NCI-H226 (cell line): ENCODE data around the gene CDK5.
"Not testable (repeated sequence)": the region's sequence is repeated elsewhere in the genome, so short reads cannot be mapped to it uniquely, and the experiment has no call there.

ENCODE experiments used
- DNase-seq: peaks from one replicate; pipeline ENCODE4 v3.0.0-alpha.2; 2015

Gene CDK5

DNA sequence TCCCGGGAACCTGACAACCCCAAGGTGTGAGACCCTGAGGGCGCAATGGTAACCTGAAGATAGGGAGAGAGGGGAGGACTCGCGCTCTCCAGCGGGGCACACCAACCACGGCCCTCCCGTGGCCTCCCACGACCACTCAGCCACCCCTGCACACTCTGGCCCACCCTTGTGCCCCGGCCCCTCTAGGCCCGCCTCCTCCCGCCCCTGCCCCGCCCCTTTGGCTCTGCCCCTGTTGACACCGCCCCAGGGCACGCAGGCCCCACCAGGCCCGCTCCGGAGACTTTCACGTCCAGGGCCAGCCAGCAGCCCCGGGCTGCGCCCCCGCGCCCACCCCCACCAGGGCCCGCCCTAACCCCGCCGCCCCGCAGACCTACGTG is 44.4 kb downstream of the CDK5 start:
- no peak for DNase-seq

DNA sequence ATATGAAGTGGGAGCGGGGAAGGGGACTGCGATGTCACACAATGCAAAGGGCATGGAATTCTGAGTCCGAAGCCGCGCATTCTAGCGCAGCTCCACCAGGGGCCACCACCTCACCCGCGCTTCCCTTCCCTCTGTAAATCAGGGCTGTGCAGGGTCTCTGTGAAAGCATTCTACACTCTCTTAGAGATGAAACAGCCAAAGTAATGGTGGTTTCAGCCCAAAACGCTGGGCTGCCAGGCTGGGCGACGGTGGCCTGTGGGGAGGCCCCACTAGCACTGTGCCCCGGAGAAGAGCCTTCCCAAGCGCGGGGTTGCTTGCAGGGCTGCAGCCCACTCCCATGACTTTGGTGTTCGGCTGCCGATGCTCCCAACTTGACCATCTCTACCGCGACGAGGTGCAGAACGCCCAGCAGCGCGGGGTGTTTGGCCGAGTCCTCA is 44.8 kb downstream of the CDK5 start:
- no peak for DNase-seq

DNA sequence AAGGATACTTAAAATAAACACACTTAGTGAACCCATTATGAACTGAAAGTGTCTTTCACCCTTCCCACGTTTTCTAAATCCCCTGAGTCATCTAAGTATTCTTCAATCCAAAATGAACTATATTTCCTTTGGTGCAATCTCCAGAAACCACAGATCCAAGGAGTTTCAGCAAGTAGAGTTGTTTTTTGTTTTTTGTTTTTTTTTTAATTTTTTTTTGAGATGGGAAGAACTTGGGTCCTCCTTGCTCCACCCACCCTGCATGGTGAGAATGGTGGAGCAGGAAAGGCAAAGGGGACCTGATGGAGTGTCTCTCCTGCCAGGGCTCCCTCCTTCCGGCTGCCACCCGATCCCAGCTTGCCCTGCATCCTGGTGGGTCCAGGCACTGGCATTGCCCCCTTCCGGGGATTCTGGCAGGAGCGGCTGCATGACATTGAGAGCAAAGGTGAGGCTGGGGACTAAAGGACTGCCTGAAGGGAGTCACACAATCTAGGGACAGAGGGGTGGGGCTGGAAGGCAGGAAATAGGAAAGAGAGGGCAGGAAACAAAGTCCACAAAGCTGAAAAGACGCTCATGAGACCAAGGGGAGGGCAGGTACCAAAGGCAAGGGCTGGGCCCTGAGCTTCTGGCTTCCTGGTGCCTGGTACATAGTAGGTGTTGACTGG is 45.5 kb downstream of the CDK5 start:
- no peak for DNase-seq

DNA sequence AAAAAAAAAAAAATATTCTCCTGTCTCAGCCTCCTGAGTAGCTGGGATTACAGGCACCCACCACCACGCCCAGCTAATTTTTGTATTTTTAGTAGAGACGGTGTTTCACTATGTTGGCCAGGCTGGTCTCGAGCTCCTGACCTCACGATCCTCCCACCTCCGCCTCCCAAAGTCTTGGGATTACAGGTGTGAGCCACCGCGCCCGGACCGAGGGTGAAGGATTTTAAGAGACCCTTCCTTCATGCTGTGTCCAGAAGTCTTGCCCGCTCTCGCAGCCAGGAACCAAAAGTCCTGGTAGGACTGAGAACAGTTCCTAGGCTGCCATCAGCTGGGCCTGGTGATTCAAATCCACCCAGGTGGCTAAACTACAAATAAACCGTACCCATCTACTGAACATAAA is 46.1 kb downstream of the CDK5 start:
- not testable (repeated sequence) for DNase-seq

DNA sequence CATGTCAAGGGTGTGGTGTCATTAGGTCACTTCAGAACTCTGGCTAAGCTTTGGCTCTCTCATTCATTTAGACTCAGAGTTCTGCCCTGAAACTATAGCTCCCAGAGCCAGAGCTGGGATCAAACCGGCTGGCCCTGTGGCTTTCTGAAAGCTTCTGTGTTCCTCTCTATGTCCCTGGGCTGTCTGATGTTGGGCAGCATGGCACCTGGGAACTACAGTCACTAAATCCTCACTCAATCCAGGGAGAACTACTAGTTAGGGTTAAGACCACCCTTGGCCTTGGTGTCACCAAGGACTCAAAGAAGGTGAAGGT is 46.6 kb downstream of the CDK5 start:
- no peak for DNase-seq

DNA sequence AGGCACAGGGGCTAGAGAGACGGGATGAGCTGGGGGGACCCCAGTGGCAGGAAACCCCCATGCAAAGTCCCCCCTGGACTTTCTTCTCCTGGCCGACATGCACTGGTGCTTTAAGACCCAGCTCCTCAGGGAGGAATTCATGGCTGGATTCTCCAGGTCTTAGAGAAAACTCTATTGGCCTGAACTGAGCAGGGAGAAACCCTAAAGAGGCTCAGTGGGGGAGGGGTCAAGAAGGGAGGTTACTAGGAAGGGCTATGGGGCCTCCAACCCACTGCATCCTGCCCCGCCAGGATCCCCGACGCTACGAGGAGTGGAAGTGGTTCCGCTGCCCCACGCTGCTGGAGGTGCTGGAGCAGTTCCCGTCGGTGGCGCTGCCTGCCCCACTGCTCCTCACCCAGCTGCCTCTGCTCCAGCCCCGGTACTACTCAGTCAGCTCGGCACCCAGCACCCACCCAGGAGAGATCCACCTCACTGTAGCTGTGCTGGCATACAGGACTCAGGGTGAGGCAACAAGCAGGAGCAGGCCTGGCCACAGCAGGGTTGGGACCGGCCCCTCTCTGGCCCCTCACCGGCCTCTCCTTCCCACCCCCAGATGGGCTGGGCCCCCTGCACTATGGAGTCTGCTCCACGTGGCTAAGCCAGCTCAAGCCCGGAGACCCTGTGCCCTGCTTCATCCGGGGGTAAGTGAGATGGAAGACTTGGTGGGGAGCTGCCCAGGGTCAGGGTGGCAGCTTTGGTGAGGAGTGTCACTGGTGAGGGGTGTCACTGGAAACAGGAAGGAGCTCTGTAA is 47.2 kb downstream of the CDK5 start:
- DNase-seq, result peak; percentile 10

DNA sequence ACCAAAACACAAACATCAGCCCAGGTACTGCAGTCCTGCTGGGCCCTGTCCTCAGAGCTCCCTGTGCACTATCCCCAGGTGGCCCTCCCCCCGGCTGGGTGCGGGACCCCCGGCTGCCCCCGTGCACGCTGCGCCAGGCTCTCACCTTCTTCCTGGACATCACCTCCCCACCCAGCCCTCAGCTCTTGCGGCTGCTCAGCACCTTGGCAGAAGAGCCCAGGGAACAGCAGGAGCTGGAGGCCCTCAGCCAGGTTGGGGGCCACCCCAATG is 47.7 kb downstream of the CDK5 start:
- DNase-seq, result no peak

DNA sequence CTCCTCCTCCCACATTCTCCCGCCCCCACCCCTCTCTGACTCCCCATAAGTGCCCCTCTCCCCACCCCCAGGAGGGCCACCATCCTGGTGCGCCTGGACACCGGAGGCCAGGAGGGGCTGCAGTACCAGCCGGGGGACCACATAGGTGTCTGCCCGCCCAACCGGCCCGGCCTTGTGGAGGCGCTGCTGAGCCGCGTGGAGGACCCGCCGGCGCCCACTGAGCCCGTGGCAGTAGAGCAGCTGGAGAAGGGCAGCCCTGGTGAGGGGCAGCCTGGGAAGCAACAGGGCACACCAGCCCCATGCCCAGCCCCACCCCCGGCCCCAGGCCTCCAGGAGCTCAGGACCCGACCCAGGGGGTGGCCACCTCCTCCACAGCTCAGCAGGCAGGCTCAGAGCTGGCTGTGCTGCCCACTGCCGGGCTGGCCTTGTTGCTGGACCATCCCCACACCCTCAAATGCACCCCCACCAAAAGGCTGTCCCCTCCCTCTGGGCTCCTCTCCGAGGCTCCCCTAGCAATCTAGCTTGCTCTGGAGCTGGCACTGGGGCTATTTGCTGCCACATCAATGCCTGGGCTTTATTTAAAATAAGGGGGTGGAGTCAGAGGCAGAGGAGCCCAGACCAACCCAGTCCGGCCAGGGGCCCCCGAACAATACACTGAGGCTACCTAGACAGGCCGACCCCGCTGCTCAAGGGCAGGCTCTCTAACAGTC is 48.2 kb downstream of the CDK5 start:
- DNase-seq, result no peak

DNA sequence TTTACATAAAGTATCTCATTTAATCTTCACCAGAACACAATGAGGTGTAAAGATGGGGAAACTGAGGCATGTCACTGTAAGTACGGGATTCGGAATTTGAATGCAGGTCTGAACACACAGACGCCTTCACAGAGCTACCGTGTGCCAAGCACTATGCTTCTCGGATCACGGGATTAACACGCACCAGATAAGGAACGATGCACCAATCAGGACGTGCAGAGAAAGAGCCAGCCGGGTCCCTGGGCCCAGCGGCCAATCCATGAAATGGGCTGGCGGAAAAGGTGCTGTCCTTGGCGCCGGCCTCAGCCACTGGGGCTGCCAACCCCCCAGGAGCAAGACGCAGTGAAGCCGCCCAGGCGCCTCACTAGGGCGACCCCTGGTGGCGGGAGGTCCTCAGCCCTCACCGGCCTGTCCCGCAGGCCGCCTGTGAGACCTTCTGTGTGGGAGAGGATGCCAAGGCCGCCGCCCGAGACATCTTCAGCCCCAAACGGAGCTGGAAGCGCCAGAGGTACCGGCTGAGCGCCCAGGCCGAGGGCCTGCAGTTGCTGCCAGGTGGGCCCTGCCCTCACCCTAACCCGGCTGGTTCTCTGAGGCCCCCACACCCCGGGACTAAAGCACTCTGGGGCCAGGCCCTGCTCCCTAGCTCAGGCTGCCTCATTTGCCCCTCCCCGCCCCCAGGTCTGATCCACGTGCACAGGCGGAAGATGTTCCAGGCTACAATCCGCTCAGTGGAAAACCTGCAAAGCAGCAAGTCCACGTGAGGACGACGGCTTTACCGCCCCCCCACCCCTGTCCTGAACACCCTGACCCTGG is 49.0 kb downstream of the CDK5 start:
- no peak for DNase-seq

DNA sequence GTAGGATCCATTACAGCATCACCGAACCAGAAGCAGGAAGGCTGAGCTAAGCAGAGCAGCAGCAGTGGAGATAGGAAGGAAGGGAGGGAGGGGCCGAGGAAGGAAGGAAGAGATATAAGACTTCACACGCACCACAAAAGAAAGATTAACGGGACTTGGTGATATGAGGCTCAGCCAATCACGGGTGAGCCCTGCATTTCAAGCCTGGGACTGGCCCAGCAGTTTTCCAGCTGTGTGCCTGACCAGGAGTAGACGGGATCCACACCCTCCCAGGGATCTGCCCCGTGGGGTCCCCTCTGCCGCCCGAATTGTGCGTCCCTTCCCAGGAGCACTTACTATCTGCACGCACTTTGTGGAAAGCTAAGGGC is 49.6 kb downstream of the CDK5 start:
- DNase-seq, result peak; percentile 76

DNA sequence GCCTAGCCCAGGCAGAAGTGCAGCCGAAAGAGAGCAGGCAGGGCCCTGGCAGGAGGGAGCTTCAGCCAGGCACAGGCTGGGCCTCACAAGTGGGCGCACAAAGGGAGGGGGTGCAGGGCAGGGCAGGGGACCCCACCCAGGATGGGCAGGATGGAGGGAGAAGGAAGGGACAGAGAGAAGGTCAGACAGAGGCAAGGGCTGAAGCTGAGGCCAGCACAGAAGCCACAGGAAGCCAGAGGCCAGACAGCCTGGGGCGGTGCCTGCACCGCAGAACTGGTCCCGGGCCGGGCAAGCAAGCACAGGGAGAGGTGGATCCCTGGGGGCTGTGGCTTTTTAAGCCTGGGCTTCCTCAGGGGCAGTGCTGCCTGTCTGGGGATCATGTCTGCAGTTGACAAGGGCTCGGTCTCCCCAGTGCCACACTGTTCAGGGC is 50.2 kb downstream of the CDK5 start:
- peak; percentile 56 for DNase-seq

DNA sequence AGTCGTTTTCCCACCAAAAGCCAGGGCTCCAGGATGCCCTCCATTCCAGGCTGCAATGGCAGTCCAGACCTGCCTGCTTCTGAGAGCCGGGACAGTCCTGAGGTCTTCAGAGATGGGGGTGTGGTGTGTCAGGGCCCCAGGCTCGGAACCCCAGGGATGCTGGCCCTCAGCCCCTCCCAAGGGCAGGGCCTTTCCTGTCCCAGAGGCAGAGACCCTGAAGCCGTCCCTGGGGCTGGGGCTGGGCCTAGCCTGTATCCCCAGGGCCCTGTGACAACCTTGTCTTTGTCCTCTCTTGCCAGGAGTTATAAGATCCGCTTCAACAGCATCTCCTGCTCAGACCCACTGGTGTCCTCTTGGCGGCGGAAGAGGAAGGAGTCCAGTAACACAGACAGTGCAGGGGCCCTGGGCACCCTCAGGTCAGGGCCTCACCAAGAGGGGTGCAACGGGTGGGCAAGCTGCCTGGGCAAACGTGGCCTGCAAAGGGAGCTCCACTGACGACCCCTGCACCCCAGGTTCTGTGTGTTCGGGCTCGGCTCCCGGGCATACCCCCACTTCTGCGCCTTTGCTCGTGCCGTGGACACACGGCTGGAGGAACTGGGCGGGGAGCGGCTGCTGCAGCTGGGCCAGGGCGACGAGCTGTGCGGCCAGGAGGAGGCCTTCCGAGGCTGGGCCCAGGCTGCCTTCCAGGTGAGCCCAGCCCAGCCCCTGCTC is 51.0 kb downstream of the CDK5 start:
- no peak for DNase-seq

DNA sequence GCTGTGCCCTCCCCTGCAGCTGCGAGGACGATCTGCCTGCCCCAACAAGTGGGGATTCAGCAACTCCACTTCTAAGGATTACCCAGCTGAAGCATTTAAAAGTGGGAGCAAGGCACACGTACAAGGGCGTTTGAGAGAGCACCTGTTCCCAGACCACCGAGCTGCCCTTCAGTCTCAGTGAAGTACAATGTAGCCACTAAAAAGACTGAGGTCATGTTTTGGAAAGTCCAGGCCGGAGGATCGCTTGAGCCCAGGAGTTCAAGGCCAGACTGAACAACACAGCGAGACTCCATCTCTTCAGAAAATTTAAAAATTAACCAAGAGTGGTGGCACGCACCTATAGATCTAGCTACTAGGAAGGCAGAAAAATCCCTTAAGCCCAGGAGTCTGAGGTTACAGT is 52.1 kb downstream of the CDK5 start:
- no peak for DNase-seq
